SK-MEL-5 (cell line): Measurements from ENCODE around the gene IVL. TPM values are rescaled to one million over a fixed set of nuclear protein-coding genes. Genes with fewer than 3 reads are reported as not detected.

ENCODE experiments used
- DNase-seq: peaks from one replicate; pipeline ENCODE4 v3.0.0-alpha.2; 2016; ENCODE audit warnings: low read depth, low spot score
- in situ Hi-C: cut with HindIII; loops from 2 replicates; pipeline ENCODE4 v1.10.0; 2016; ENCODE audit warnings: low sequenced_read_pairs, high pct_unique_total_duplicates, low pct_unique_long_range_greater_than_20kb
- polyA plus RNA-seq, 2 experiments: library from polyadenylated mRNA; depleted of rRNA; stranded (reverse); fragments of >200 nt; gene quantifications; 2 replicates each; pipeline ENCODE4 v1.2.3, GENCODE V29; 2015
- total RNA-seq: library from RNA; depleted of rRNA; stranded (reverse); fragments of >200 nt; shearing (Covaris generic); gene quantifications from 2 replicates; pipeline ENCODE4 v1.2.3, GENCODE V29; 2014; rRNA removed

Gene IVL, protein sequence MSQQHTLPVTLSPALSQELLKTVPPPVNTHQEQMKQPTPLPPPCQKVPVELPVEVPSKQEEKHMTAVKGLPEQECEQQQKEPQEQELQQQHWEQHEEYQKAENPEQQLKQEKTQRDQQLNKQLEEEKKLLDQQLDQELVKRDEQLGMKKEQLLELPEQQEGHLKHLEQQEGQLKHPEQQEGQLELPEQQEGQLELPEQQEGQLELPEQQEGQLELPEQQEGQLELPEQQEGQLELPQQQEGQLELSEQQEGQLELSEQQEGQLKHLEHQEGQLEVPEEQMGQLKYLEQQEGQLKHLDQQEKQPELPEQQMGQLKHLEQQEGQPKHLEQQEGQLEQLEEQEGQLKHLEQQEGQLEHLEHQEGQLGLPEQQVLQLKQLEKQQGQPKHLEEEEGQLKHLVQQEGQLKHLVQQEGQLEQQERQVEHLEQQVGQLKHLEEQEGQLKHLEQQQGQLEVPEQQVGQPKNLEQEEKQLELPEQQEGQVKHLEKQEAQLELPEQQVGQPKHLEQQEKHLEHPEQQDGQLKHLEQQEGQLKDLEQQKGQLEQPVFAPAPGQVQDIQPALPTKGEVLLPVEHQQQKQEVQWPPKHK
- not detected in 2 replicates for total RNA-seq
- polyA plus RNA-seq (2015; cell fraction: cytosol; rRNA removed): not detected in 2 replicates
- polyA plus RNA-seq (2015; cell fraction: nucleus; rRNA removed): not detected in 2 replicates

DNA sequence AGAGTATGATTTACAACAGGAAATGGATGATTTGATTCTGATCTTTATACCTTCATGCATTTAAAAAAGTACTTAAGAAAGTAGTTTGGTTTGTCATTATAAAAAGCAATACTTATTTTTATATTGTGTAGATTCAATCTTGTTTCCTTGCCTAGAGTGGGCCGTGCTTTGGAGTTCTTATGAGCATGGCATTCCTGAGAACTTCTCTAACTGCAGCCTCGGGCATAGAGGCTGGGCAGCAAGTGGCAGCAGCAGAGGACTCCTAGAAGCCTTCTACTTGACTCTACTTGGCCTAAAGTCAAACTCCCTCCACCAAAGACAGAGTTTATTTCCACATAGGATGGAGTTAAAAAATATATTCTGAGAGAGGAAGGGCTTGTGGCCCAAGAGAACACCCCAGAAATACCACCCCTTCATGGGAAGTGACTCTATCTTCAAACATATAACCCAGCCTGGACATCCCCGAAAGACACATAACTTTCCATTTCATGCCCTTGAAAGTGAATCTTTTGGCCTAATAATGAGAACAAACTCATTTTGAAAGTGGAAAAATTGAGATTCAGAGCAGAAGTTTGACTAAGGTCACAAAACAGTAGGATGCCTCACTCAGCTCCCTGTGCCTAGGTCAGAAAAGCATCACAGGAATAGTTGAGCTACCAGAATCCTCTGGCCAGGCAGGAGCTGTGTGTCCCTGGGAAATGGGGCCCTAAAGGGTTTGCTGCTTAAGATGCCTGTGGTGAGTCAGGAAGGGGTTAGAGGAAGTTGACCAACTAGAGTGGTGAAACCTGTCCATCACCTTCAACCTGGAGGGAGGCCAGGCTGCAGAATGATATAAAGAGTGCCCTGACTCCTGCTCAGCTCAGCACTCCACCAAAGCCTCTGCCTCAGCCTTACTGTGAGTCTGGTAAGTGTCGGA, at the start of gene IVL:
TSS of gene IVL (plus strand) at position 861 of the 916 bp plus-strand sequence. CDS start 1,252 bp downstream, outside the sequence.
- no peak for DNase-seq
- in situ Hi-C loops: no loop called here

DNA sequence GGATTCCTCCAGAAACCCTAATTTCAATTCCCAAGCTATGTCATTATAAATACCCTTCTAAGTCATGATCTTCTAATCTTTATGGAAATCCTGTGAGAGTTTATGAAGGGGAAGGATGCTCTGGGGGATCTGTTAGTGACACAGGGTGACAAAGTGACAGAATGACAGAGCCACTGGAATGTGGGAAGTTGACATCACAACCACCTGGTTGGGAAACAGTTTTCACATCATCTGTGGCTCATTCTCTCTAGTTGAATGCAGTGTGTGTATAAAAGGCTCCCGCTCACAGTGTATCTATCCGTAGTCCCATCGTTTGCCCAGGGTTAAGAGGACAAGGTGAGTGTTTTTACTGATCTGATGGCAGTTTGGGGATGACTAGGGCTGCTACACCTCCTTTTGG, 48.6 kb upstream of the IVL start, which contains the start of gene LCE7A:
TSS of gene LCE7A (plus strand) at position 301 of the 400 bp plus-strand sequence. CDS start 702 bp downstream, outside the sequence.
- no peak for DNase-seq
- in situ Hi-C loops: no loop called here

DNA sequence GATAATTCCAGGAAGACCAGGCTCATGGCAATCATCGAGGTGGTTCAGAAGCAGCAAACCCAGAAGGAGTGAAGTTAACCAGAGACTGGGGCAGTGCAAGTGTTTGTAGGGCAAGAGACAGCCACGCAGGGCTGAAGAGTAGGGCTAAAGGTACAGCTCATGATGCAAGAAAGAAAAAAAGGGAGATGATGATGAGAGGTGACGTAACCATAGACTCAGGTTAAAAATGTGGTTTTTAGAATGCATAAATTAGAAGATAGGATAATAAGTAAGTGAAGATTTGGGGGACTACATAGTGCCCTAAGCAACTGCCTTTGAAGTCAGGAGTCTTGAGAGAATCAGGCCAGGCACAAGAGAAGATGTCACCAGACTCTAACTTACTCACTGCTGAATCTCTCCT, 48.2 kb upstream of the IVL start:
- DNase-seq: no peak
- in situ Hi-C loops: no loop called here

DNA sequence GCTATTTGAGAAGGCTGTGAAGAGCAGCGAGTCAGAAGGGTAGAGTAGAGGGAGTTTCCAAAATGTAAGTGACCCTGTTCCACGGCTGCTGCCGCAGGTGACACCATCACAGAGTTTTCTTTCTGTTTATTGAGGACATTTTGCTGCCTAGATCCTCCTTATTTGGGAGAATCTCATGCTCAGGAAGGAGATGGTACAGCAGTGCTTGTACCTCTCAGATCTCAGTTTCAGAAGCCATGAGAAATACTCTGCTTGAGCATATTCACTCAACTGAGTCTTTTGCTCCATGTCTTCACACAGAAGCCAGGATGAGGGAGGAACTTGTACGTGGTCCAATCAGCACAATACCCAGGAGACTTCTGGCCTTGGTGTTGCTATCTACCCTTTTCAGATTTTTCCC, 47.0 kb upstream of the IVL start:
- DNase-seq: no peak
- in situ Hi-C loops: no loop called here

DNA sequence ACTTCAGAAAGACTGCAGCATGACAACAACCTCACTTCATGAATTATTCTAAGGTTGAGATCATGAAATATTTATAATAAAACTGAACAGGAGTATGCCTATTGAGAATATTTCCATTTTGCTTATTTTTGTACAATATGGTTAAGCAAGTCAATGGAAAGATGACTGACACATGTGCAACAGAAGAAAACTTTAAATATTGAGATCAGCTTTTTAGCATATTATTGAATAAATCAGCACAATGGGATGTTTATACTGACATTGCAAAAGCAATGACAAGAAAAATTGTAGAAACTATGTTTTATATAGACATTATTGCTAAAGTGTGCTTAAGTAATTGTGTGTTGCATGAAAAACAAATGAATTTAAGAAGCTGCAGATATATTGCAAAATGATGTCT, 43.9 kb upstream of the IVL start:
- no peak for DNase-seq
- in situ Hi-C loops: no loop called here

DNA sequence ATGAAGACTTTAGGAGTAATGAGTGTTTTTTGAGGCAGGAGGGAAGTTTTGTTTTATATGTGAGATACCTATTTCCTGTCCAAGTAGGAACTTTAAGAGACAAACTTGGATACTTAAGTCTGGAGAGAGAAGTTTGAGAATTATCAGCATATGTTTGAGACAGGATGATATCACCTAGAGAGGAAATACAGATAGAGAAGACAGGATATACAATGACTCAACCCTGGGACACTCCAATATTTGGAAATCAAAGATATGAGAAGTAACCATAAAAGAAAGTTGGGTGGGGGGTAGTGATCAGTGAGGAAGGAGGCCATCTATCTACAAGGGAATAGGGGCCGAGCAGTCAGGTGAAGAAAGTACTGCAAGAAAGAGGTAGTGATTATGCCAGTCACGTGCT, 42.0 kb upstream of the IVL start:
- in situ Hi-C loops: no loop called here
- no peak for DNase-seq

DNA sequence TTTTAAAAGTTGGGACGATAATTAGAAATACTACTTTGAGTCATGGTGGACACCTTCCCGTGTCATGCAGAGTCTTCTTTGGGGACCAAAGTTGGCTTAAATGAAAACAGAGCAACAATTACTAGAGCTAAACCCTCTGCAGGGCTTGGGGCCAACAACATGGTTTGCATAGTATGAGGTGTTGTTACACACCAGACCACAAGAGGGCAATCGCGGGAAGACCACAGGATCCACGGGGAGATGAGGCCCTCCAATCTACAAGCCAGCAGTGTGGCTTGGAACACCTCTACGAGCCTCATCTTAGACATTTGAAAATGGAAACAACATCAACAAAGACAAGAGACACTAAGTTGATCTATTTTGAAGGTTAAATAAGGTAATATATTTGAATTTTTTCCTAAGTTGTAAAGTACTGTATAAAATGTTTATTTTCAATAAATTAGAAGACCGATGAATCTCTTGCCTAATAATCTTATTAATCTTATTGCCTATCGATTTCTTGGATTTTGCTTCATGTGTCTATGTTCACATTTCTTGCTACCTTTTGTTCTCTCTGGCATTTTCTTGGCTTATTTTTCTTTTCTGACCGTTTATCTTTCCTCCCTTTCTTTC, 38.4 kb upstream of the IVL start:
- in situ Hi-C loops: no loop called here
- DNase-seq: peak; percentile 92

DNA sequence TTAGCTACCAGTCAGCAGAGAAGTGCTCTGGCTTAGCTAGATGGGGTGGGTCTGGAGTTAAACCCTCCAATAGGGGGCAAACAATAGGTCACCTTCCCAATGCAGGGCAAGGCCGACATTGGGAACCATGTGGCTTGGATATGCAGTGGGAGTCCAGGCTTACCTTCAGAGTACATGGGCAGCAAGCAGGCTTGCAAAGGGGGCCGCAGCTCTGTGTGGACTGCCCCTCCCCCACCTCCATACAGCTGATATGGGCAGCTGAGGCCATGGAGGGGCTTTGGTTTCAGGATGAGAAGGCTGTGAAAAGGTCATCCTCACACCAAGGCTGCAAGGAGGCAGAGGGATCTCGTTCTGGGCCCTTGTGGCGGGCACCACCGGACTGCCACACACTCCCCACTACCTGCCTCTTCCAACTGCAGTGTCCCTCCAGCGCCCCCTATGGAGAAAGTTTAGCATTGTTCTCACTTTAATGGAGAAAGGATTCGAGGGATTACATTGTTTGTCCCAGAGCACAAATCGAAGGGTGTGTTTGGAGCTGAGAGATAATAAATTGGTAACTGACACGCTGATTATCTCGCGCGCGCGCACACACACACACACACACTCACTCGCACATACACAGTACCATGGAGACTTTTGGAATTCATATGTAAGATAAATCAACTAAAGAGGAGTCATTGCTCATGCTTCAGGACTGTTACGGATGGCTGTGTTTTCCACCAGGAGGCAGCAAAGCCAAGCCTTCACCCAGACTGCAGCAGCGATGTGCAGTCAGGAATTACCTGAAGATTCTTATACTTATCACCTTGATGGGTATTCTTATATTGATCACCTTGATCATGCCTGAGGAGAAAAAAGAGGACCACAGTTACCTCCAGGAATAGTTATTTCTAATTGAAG, 37.3 kb upstream of the IVL start:
- in situ Hi-C loops: no loop called here
- peak; percentile 90 for DNase-seq

DNA sequence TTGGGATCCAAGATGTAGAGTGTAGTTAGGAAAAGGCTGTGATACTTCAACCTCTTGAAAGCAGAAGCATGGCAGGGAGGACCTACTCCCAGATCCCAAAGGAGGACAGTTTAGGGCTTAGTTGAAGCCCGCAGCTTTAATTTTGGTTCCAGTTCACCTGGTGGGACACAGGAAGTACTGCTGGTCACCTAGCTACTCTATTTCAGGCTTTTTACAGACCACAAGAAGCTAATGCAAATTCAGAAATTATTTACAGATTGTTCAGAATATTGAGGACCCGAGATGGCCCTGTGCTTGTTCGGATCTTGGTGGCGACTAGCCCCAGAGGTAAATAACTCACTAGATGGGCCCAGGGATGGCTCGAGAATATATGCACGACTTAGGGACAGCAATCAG, 36.6 kb upstream of the IVL start:
- no peak for DNase-seq
- in situ Hi-C loops: no loop called here

DNA sequence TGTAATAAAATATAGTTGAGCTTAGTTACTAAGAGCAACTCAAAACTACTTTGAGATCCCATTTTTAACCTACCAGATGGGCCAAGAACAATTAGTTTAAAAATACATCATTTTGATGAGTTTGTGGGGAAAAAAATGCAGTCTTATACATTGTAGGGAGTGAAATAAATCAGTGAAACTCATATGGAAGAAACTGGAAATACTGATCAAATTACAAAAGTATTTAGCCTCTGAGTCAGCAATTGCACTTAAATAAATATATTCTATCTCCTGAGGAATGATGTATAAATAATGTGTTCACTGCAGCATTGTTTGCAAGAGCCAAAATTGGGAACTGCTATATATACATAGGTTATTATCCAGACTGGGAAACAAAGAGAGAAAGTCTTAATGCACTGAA, 34.9 kb upstream of the IVL start:
- no peak for DNase-seq
- in situ Hi-C loops: no loop called here

DNA sequence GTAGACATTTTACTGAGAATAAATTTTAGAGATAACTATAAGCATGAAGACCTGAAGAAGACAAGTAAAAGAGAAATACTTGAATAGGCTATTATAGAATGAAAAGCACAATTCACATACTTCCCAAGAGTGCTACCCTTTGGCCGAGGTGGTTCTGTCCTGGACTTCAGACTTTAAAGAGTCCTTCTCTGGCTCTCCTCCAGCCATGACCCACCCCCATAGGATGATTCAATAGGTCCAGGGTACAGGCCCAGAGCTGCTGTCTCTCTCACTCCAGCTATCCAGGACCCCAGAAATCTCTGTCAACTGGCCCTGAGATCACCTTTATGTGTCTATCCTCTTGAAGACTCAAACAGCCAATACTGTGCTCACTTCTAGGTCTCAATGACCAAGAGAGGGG, 31.5 kb upstream of the IVL start:
- in situ Hi-C loops: no loop called here
- DNase-seq: no peak

DNA sequence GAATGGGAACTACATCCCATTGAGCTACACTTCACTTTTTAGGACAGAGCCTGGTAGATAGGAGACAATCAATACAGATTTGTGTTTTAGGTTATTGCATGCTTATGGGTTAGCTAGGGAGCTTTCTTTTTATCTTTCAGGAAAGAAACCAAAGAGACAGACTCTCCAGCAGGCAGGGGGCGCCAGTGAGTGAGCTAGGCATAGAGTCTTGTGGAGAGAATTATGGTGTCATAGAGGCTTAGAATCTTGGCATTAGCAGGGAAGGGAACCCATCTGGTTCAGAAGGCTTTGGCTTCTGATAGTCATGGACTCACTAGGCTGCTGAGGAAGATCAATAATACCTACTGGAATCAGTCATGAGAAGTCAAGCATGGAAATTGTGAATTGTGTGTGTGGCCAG, 30.3 kb upstream of the IVL start, which contains the start of gene SMCP:
TSS of gene SMCP (plus strand) at position 281 of the 400 bp plus-strand sequence. CDS start 6,101 bp downstream, outside the sequence.
- in situ Hi-C loops: no loop called here
- peak; percentile 84 for DNase-seq

DNA sequence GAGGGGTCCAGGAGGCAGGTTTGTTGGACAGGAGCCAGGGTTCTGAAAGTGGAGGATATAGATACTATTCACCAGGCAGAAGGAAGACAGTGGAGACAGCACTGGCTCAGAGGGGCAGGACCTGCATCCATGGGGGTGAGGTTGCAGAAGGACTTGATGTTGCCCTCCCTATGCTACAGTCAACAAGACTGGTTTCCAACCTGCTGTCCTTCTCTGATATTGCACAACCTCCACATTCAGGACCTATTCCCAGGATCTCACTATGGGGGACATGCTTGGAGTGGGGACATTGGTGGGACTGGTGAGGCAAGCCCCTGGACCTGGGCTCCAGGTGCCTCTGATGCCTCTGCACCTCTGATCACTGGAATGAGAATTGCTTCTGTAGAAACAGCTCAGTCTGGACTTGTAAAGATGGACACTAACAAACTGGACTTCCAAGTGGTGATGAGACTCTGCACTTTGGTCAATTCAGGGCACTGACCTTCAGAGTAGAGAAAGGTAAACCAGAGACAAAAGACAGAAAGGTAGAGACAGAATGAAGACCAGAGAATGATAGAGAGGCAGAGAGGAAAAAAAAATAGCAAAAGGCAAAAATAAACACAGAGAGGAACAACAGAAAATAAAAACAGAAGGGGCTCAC, 28.7 kb upstream of the IVL start:
- in situ Hi-C loops: no loop called here
- DNase-seq: no peak

DNA sequence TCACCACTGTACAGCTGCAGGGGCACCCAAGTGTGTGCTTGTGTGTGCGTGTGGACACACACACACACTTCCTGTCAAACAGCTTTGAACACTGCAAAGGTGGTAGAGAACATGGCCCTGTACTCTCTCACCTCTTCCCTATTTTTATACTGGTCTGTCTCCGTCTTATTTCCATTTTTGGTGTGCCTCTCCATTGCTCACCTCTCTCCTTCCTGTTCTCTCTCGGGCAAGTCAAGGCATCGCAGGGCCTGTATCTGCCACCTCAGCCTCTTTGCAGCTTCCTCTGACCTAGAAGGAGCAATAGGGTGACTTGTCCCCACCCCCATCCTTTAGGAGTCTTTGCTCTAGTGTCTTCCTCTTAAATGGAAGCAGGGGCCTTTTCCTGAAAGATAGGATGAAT, 28.0 kb upstream of the IVL start:
- DNase-seq: no peak
- in situ Hi-C loops: no loop called here

DNA sequence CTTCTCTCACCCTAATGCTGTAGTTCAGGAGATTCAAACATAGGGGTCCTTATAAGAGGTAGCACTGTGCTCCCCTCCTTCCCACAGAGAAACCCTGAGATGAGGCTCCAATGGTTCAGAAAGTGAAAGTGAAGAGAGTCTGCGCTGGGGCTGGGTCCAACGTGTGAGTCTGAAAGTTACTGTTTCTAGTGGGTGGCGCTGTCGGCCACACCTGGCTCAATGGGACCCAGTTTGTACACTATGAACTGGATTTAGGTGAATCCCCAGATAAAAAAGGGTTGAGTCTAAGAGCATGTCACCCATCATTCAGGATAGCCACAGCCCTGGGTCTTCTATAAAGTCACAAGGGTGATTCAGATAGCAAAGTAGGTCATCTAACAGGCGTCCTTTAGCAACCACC, 27.4 kb upstream of the IVL start:
- in situ Hi-C loops: no loop called here

DNA sequence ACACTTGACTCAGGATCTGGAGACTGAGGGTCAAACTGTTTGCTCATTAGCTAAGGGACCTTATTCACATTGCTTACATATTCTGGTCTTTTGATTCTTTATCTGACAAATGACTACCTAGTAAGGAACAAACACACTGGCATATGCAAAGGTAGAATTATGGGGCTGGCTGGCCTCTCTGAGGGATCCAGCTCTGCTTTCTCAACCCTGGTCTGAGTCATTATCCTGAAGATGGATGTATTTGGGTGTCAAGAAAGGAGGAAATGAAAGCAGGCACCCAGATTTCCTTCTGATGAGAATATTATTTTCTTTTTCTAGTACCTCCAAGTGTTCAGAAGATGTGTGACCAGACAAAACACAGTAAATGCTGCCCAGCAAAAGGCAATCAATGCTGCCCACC, 24.3 kb upstream of the IVL start:
- no peak for DNase-seq
- in situ Hi-C loops: no loop called here

More for the DNA sequence above, 27.4 kb upstream of the IVL start:
- DNase-seq: no peak
